22Rv1 (cell line): ENCODE data around the gene MISP3.

Experiments used
- CTCF ChIP-seq: fragments of 450-650 bp; IDR thresholded peaks from 2 replicates; pipeline ENCODE4 v1.5.1; 2017; ENCODE audit warnings: mild to moderate bottlenecking
- ZFX ChIP-seq: fragments of 450-650 bp; IDR thresholded peaks from 2 replicates; pipeline ENCODE4 v1.6.1; 2017; ENCODE audit warnings: antibody characterized with exemption, borderline replicate concordance

DNA sequence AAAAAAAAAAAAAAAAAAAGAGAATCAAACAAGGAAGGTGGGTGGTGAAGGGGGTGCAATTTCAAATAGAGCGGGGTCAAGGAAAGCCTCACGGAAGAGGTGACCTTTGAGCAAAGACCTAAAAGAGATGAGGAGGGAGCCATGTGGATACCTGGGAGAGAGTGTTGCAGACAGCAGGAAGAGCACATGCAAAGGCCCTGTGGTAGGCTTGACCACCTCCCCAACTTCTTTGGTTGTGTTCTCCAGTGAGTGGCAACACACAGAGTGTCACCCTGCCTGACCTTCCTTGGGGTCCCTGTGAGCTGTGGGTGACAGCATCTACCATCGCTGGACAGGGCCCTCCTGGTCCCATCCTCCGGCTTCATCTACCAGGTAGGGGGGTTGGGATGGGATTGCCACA, 22.1 kb upstream of the MISP3 start:
- no peak for TF ChIP-seq CTCF
- TF ChIP-seq ZFX: no peak
